GM21423 (cell line): ENCODE data around the gene GHRH.

ENCODE experiments used
- ATAC-seq: cut with Tn5 transposase; IDR thresholded peaks from one replicate; pipeline ENCODE4 v1.9.1; 2021; ENCODE audit warnings: mild to moderate bottlenecking, moderate library complexity; ENCODE audit not compliant: unreplicated experiment

Gene GHRH

GRCh38 chr20:37238935-37239451, 22.6 kb downstream of the GHRH start:
- ATAC-seq, result no peak

DNA sequence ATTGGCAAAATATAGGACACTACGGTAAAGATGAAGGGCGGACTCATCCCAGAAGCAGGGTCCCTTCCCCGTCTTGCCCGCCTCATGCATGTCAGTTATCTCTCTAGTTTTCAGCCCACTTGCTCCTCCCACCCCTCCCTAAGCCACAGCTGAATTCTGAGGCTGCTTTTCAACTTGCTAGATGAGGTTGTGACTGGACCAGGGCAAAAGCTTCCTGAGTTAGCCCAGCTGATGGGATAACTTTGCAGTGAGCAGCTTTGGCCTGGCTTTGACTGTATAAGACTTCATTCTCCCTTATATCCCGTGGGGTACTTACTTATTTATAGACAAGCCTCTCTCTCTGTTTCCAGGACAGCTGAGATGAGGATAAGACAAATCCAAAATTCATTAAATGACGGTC, 23.2 kb downstream of the GHRH start:
- no peak for ATAC-seq

DNA sequence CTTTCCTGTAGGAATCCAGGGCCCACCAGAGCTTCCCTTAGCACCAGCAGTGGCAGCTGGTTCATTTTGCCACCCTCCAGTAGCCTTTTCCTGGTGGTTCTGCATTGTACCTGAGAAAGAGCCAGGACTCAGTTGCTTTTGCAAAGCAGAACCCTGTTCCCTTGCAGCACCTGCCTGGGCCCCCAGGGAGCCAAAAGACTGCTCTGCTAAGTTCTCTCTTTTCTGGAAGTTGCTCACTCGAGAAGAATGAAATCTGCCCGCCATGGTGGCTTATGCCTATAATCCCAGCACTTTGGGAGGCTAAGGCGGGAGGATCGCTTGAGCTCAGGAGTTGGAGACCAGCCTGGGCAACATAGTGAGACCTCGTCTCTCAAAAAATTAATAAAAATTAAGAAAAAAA, 24.0 kb downstream of the GHRH start:
- ATAC-seq, result no peak

DNA sequence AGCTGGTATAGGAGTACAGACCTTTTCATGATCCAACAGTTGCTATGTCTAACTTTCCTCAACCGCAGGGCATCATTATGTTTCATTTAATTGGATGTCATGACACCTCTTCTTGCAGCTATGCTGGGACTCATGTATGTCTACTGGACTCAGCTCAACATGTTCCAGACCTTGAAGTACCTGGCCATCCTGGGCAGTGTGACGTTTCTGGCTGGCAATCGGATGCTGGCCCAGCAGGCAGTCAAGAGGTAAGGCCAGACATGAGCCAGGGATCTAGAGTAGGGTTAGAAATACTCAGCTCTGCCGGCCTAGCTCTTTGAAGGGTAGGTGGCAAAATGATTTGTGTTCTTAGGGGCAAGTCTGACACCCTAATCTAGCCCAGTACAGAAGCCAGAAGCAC, 25.2 kb downstream of the GHRH start:
- ATAC-seq, result no peak

- no peak for ATAC-seq
Measured at GRCh38 chr20:37235065-37235464, 26.5 kb downstream of the GHRH start.

- ATAC-seq, result no peak
Measured at GRCh38 chr20:37234254-37234581, 27.4 kb downstream of the GHRH start.

GRCh38 chr20:37233548-37234253, 27.9 kb downstream of the GHRH start:
- no peak for ATAC-seq

DNA sequence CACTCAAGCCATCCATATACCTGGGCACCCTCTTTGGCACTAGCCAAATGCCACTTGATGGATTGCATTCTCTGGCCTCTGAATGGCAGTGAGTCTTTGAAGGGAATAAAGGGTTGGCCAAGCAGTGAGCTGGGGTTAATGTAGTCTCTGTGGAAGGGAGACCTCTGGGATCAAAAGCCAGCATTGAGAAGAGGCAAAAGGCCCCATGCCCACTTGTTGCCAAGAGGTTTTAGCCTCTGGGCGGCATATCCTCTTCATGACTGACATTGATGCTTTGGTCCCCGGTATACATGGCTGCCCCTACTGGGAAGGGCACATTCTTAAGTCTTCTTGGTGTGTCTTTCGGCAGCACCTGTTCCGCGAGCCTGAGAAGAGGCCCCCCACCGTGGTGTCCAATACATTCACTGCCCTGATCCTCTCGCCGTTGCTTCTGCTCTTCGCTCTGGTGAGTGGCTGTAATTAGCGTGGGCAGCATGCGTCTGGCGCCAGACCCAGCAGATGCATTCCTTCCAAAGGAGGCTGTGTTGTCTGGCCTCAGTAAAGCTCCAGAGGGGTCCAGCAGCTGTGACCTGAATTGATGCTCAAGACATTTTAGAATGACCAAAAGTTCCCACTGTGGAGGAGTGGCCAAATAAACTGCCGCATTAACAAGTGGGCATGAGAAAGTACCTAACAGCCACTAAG, 29.5 kb downstream of the GHRH start:
- no peak for ATAC-seq

DNA sequence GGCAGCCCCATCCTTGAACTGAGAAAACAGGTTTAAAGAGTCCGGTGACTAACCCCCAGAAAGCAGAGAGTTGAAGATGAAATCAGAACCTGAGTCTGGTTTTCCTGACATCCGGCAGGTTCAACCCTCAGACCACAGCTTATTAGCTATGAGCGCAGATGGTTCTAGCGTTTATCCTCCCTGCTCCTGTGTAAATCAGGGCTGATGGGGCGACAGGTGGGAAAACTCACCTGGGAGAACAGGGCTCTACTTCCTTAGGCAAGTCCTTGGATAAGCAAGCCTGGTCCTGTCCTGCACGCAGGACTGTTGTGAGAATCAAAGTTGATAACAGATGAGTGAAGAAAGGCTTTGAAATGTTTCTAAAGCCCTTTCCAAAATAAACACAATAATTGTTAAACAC, 31.4 kb downstream of the GHRH start:
- no peak for ATAC-seq

- no peak for ATAC-seq
Measured at GRCh38 chr20:37229357-37229756, 32.3 kb downstream of the GHRH start.

- ATAC-seq, result no peak
Measured at GRCh38 chr20:37228656-37229055, 33.0 kb downstream of the GHRH start.

DNA sequence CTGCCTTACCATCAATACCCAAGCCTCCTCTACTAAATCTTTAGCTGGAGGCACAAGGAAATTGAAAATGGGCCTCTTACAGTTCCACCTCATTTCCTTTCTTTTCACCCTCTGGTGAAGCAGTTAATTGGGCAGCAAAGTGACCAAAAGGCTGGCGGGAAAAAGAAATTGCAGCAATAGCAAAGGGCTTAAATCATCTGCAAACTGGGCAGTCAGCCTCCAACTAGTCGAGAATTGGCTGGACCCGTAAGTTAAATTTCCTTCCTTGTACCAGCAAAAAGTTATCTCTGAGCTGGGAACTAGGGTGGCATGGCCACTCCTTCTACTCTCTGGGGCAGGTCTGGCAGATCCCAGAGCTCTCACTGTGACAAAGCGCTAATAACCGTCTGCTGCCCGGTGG, 33.5 kb downstream of the GHRH start:
- ATAC-seq, result no peak

GRCh38 chr20:37226889-37227288, 34.7 kb downstream of the GHRH start:
- no peak for ATAC-seq

GRCh38 chr20:37225146-37225545, 36.5 kb downstream of the GHRH start:
- ATAC-seq, result no peak

DNA sequence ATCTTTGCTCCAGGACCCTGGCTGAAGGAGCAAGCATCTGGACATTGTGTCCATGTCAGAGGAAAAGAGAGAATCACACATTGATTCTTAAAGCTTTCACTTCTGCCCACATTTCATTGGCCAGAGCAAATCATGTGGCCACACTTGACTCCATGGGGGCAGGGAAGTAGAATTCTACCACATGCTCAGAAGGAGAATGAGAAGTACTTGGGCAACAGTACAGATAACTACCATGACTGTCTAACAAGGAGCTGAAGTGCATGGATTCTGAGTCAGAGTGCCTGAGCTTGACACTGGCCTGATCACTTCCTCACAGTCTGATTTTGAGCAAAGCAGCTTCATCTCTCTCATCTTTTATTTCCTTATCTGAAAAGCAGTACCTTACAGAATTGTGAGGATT, 38.6 kb downstream of the GHRH start:
- no peak for ATAC-seq

GRCh38 chr20:37222086-37222485, 39.5 kb downstream of the GHRH start:
- no peak for ATAC-seq

- no peak for ATAC-seq
Measured at GRCh38 chr20:37220731-37221130, 40.9 kb downstream of the GHRH start.

- ATAC-seq, result no peak
Measured at GRCh38 chr20:37219751-37220668, 41.6 kb downstream of the GHRH start.

DNA sequence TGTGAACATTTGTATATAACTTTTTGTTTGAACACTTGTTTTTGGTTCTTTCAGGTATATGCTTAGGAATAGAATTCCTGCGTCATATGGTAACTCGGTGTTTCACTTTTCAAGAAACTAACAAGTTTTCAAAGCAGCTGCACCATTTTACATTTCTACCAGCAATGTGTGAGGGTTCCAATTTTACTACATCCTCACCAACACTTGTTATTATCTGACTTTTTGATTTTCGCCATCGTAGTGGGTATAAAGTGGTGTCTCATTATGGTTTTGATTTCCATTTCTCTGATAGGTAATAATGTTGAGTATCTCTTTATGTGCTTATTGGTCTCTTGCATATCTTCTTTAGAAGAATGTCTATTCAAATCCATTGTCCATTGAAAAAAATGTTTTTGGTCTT, 42.6 kb downstream of the GHRH start:
- no peak for ATAC-seq

DNA sequence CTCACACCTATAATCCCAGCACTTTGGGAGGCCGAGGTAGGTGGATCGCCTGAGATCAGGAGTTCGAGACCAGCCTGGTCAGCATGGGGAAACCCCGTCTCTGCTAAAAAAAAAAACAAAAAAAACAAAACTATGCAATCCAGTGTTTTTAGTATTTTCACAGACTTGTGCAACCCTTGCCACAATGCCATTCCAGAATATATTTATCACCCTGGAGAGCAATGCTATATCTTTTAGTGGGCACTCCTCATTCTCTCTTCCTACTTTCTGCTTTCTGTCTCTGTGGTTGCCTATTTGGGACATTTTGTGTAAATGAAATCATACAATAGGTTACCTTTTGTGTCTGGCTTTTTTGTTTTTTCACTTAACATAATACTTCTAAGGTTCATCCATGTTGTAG, 43.2 kb downstream of the GHRH start:
- ATAC-seq, result no peak

DNA sequence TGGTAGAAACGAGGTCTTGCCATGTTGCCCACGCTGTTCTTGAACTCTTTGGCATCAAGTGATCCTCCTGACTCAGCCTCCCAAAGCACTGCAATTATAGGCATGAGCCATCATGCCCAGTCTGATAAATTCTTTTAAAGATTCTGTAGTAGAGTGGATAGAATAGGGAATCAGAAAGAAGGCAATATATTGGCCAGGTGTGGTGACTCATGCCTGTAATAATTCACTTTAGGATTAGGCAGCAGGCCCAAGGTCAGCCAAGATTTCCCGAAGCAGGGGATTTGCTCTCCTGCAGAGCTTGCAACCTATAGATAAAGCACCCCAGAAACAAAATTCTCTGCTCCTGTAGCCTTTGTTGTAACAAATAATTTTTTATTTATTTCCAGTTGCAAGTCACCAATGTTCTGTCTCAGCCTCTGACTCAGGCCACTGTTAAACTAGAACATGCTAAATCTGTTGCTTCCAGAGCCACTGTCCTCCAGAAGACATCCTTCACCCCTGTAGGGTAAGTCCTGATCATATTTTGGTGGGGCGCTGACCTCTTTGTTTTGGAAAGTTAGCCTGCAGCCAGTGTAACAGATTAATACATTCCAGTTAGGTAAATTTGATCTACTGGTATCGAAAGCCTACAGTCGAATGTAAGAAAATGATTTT, 51.8 kb downstream of the GHRH start:
- ATAC-seq, result no peak
